HG03432 (cell line): Measurements from ENCODE around the gene MCEE.
"Not testable (repeated sequence)": the region's sequence is repeated elsewhere in the genome, so short reads cannot be mapped to it uniquely, and the experiment has no call there.

ENCODE experiments used
- ATAC-seq: cut with Tn5 transposase; IDR thresholded peaks from one replicate; pipeline ENCODE4 v1.9.1; 2021; ENCODE audit warnings: mild to moderate bottlenecking, moderate library complexity; ENCODE audit not compliant: unreplicated experiment

MCEE gene

GRCh38 chr2:71130152-71130904 lies at the start of gene MCEE, which contains the start of gene MPHOSPH10:
Gene MCEE, minus strand, starts transcription at chr2:71130229. Its CDS starts 10 bp downstream, at chr2:71130219.
Gene MPHOSPH10, plus strand, starts transcription at chr2:71130634. Its CDS starts 32 bp downstream, at chr2:71130666.
- ATAC-seq: peak; percentile 94

- not testable (repeated sequence) for ATAC-seq
Measured at GRCh38 chr2:71178836-71179235, 48.8 kb upstream of the MCEE start.

- ATAC-seq: no peak
Measured at GRCh38 chr2:71174207-71174606, 44.2 kb upstream of the MCEE start.

GRCh38 chr2:71173096-71173495 lies 43.1 kb upstream of the MCEE start:
- no peak for ATAC-seq

- no peak for ATAC-seq
Measured at GRCh38 chr2:71166812-71167211, 36.8 kb upstream of the MCEE start.

- ATAC-seq: peak; percentile 55
Measured at GRCh38 chr2:71157124-71157793, 27.2 kb upstream of the MCEE start.

GRCh38 chr2:71156573-71156972 lies 26.5 kb upstream of the MCEE start:
- ATAC-seq: no peak

- no peak for ATAC-seq
Measured at GRCh38 chr2:71155846-71156245, 25.8 kb upstream of the MCEE start.

- peak; percentile 85 for ATAC-seq
Measured at GRCh38 chr2:71154798-71155197, 24.8 kb upstream of the MCEE start.

GRCh38 chr2:71154279-71154678 lies 24.2 kb upstream of the MCEE start:
- no peak for ATAC-seq

GRCh38 chr2:71153585-71154224 lies 23.7 kb upstream of the MCEE start:
- ATAC-seq: no peak

GRCh38 chr2:71151620-71152019 lies 21.6 kb upstream of the MCEE start:
- no peak for ATAC-seq

- ATAC-seq: no peak
Measured at GRCh38 chr2:71150082-71150816, 20.2 kb upstream of the MCEE start.

- ATAC-seq: no peak
Measured at GRCh38 chr2:71148506-71149063, 18.6 kb upstream of the MCEE start.

GRCh38 chr2:71143782-71144181 lies 13.8 kb upstream of the MCEE start:
- no peak for ATAC-seq

- ATAC-seq: no peak
Measured at GRCh38 chr2:71136174-71136573, 6.1 kb upstream of the MCEE start.

GRCh38 chr2:71133603-71134002 lies 3.6 kb upstream of the MCEE start:
- no peak for ATAC-seq

GRCh38 chr2:71131387-71132166 lies 1.5 kb upstream of the MCEE start:
- not testable (repeated sequence) for ATAC-seq

- ATAC-seq: peak; percentile 17
Measured at GRCh38 chr2:71130905-71131244, 846 bp upstream of the MCEE start.

GRCh38 chr2:71129902-71130151 lies 202 bp downstream of the MCEE start:
- ATAC-seq: peak; percentile 40
